Choroid plexus epithelial cell (primary cell): Measurements from ENCODE around the gene DIAPH3.

ENCODE experiments used
- DNase-seq: peaks from one replicate; pipeline ENCODE4 v3.0.0-alpha.2; 2010; ENCODE audit warnings: low read depth
- H3K4me3 ChIP-seq: 2 replicates; pipeline ENCODE4 v1.5.1; 2011; ENCODE audit warnings: low read depth, mild to moderate bottlenecking, control low read depth, low read length, moderate library complexity
- TF ChIP-seq, protein P1 (sequence below): conservative IDR thresholded peaks from 2 replicates; pipeline ENCODE4 v1.5.1; 2011; ENCODE audit warnings: low read depth, mild to moderate bottlenecking, control low read depth, inconsistent platforms, low read length, moderate library complexity

The DIAPH3 gene

DNA sequence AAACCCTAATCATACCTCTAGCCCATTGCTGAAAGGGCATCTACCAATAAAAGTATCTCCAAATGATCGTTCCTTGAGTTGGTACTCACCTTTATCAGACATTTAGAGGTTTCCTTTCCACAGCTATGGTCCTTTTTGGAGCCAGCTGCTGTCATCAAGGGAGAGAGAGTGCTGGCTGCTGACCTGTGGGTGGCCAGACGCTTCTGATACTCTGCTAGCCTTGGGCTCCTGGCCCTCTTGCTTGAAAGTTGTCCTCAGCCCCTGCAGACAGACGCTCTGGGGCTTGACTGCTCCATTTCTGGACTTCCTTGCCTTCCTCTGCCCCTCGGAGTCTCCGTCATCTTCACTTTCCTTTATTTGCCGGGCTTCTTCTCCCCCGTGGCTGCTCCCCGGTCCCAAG, 499.1 kb downstream of the DIAPH3 start:
- DNase-seq = no peak
- TF ChIP-seq, protein P1, sequence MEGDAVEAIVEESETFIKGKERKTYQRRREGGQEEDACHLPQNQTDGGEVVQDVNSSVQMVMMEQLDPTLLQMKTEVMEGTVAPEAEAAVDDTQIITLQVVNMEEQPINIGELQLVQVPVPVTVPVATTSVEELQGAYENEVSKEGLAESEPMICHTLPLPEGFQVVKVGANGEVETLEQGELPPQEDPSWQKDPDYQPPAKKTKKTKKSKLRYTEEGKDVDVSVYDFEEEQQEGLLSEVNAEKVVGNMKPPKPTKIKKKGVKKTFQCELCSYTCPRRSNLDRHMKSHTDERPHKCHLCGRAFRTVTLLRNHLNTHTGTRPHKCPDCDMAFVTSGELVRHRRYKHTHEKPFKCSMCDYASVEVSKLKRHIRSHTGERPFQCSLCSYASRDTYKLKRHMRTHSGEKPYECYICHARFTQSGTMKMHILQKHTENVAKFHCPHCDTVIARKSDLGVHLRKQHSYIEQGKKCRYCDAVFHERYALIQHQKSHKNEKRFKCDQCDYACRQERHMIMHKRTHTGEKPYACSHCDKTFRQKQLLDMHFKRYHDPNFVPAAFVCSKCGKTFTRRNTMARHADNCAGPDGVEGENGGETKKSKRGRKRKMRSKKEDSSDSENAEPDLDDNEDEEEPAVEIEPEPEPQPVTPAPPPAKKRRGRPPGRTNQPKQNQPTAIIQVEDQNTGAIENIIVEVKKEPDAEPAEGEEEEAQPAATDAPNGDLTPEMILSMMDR = no peak
- H3K4me3 ChIP-seq = no peak overlapping the region

DNA sequence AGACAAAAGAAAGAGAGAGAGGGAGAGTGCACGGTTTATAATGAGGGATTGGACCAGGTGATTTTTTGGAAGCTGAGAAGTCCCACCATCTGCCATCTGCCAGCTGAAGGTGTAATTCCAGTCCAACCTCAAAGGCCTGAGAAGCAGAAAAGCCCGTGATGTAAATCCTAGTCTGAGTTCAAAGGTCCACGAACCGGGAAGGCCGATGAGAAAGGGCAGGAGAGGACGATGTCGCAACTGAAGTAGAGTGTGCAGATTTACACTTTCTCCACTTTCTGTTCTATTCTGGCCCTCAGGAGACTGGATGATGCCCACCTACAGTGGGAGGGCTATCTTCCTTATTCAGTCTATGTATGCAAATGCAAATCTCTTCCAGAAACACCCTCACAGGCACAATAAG, 500.0 kb downstream of the DIAPH3 start:
- H3K4me3 ChIP-seq = no peak overlapping the region
- TF ChIP-seq, protein P1 = no peak
- no peak for DNase-seq

DNA sequence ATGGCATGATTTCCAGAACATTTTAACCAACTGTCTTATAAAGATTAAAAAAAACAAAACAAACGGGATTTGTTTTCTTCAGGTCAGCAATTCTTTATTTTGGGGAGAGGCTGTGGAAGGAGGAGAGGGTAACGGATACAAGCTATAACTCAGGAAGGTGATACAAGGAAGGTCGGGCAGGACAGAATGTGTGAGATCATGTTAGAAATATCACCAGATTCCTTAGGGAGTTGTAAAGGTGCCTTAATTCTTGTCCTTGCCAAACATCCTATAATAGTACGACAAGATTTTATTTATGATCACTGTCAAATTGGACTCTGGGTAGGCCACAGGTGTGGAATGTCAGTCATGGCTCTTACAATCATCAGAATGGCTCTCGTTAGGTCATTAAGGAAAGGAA, 503.1 kb downstream of the DIAPH3 start:
- TF ChIP-seq, protein P1 = no peak
- no peak for DNase-seq
- H3K4me3 ChIP-seq = no peak overlapping the region

DNA sequence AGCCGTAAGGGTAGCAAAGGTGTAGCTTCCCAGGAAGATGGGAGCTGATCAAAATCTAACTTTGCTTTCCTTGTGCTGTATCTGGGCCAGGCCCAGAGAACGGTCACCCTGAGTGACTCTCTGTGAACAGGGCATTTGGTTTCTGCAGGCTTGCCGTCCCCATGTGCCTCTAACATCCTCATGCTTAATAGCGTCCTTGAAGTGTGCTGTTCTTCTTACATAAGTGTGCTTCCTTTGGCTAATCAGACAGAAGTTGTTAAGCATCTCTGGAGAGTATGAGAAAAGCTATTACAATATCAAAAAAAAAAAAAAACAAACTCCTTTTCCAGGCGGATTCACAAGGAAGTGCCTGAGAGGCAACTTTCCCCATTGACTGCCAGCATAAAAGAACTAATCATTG, 503.7 kb downstream of the DIAPH3 start:
- no peak for DNase-seq
- no peak overlapping the region for H3K4me3 ChIP-seq
- TF ChIP-seq, protein P1 = no peak

DNA sequence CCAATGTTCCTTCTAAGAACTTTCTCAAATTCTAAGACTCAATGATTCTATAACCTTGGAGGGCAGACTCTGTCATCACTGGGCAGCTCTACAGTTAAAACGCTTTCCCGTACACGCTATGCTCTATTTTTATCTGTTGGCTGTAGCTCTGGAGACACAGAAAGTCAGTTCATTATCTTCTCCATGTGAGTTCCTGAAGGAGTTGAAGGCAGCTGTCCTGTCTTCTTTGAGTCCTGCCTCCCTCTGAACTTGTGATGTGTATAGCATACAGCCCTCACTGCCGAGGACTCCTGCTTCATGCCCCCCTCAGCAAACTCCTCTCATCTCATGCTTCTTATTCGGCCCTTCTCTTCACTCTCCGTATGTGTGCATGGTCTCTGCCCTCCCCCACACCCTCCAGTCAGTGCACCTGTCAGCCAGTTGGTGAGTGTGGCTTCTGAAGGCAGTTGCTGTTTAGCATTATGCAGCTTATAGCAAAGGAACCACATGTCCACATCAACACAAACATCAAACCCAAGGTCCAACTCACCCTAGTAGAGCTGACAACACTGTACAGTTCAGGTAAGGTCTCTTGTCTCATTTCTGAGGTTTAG, 504.9 kb downstream of the DIAPH3 start:
- DNase-seq = no peak
- H3K4me3 ChIP-seq = no peak overlapping the region
- TF ChIP-seq, protein P1 = no peak

DNA sequence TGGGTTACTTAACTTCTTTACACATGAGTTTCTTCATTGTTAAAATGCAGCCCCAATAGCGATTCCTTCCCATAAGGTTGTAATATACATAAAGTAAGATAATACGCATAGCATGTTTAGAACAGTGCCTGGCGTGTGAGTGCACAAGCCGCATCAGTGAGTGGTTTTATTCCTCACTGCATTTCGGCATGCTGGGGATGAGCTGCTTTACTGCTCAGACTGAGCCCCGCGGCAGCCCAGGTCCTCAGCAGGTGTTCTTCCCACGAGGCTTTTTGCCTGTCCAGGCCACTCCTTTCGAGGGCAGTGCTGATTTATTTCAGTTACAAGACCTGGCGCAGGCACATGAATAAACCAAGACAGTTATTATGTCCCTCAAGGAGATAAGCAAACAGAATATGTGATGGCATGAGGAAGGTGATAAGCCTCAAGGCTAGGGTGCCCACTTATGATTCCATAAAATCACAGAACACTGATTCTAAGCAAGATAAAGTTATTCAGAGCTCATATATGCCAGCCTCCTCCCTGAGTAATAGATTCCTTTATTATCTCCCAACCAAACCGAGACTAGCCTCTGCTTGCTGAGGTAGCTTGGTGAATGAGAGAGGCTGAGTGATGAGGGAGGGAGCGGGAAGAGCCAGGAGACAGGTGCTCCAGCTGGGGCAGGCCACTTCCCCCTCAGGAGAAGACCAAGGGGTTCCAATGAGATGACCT, 505.5 kb downstream of the DIAPH3 start:
- DNase-seq = no peak
- H3K4me3 ChIP-seq = no peak overlapping the region
- TF ChIP-seq, protein P1 = no peak

DNA sequence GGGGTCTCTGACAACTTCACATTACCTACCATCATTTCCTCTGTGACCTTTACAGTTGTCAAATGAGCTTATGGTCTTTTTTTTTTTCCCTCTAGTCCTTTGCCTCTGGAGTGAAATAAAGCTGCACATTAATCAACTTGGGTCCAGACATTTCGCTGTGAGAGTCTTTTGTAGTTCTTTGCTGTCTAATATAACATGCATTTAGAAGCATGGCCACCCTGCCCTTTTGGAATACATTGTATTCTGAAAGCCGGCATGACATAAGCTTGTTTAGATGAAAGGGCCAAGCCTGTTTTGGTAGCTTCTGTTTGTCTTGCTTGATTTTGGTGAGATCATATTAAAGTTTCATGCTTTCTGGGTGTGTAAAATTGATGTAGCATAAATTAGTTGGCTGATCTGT, 509.8 kb downstream of the DIAPH3 start:
- H3K4me3 ChIP-seq = no peak overlapping the region
- DNase-seq = no peak
- TF ChIP-seq, protein P1 = no peak
